HepG2 (cell line): ENCODE data around the gene LRRC4. TPM values are rescaled to one million over a fixed set of nuclear protein-coding genes. Genes with fewer than 3 reads are reported as not detected.

Experiments used
- CEBPB ChIP-seq: IDR thresholded peaks from 2 replicates; pipeline ENCODE4 v1.6.1; 2011; ENCODE audit warnings: low read depth, low read length, improper control_type of control experiment, borderline replicate concordance
- E2F2 ChIP-seq: sonication (generic); formaldehyde crosslinking; IDR thresholded peaks from 2 replicates; pipeline ENCODE4 v1.4.0; 2020; ENCODE audit warnings: missing genetic modification reagents, borderline replicate concordance
- IRF1 ChIP-seq: sonication (generic); formaldehyde crosslinking; IDR thresholded peaks from 2 replicates; pipeline ENCODE4 v1.4.0; 2020; ENCODE audit warnings: low read depth, mild to moderate bottlenecking, missing genetic modification reagents
- MATR3 ChIP-seq: sonication (generic); formaldehyde crosslinking; IDR thresholded peaks from 2 replicates; pipeline ENCODE4 v1.4.0; 2020; ENCODE audit warnings: missing genetic modification reagents
- ZNF589 ChIP-seq: sonication (generic); formaldehyde crosslinking; conservative IDR thresholded peaks from 2 replicates; pipeline ENCODE4 v1.8.0; 2022; ENCODE audit warnings: mild to moderate bottlenecking, moderate library complexity, missing genetic modification reagents
- ZNF619 ChIP-seq: sonication (generic); formaldehyde crosslinking; IDR thresholded peaks from 2 replicates; pipeline ENCODE4 v1.4.0; 2020; ENCODE audit warnings: mild to moderate bottlenecking, missing genetic modification reagents
- polyA plus RNA-seq, 8 experiments: library from polyadenylated mRNA; depleted of rRNA in 3 of 8; stranded (reverse) in 7 of 8; unstranded in 1 of 8; fragments of >200 nt; fragmentation: Illumina TruSeq in 4 of 8; extraction: Trizol in 4 of 8; gene quantifications; 2 replicates each; pipeline versions ENCODE4 v1.2.1 to v1.2.3, GENCODE V29; 2011 to 2016; ENCODE audit warnings: low read depth in 4 of 8, missing spikeins in 1 of 8, mixed read lengths in 1 of 8; ENCODE audit not compliant: insufficient read depth in 1 of 8
- total RNA-seq, 5 experiments: library from RNA; depleted of rRNA; stranded (reverse); fragments of >200 nt; fragmentation: Illumina TruSeq; extraction: Trizol; gene quantifications; 2 replicates each; pipeline ENCODE4 v1.2.3, GENCODE V29; 2016; ENCODE audit warnings: low read depth in 1 of 5
- TF ChIP-seq, protein P1 (sequence below): sonication (generic); formaldehyde crosslinking; IDR thresholded peaks from 2 replicates; pipeline ENCODE4 v1.5.0; 2020; ENCODE audit warnings: missing genetic modification reagents, mild to moderate bottlenecking, borderline replicate concordance
- TF ChIP-seq, protein P2 (sequence below): fragments of 450-650 bp; IDR thresholded peaks from 2 replicates; pipeline ENCODE4 v1.6.1; 2017; ENCODE audit warnings: mild to moderate bottlenecking

The LRRC4 gene
- total and polyA plus RNA-seq, 2 of the 13 experiments (the other 11 are each of a cell fraction or from before 2014, with no cell fraction given) = not detected

GRCh38 chr7:128073671-128074310, 42.6 kb upstream of the LRRC4 start (continued):
- TF ChIP-seq, protein P1, sequence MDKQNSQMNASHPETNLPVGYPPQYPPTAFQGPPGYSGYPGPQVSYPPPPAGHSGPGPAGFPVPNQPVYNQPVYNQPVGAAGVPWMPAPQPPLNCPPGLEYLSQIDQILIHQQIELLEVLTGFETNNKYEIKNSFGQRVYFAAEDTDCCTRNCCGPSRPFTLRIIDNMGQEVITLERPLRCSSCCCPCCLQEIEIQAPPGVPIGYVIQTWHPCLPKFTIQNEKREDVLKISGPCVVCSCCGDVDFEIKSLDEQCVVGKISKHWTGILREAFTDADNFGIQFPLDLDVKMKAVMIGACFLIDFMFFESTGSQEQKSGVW (CRISPR knock-in tag) = no peak
- TF ChIP-seq, protein P2, sequence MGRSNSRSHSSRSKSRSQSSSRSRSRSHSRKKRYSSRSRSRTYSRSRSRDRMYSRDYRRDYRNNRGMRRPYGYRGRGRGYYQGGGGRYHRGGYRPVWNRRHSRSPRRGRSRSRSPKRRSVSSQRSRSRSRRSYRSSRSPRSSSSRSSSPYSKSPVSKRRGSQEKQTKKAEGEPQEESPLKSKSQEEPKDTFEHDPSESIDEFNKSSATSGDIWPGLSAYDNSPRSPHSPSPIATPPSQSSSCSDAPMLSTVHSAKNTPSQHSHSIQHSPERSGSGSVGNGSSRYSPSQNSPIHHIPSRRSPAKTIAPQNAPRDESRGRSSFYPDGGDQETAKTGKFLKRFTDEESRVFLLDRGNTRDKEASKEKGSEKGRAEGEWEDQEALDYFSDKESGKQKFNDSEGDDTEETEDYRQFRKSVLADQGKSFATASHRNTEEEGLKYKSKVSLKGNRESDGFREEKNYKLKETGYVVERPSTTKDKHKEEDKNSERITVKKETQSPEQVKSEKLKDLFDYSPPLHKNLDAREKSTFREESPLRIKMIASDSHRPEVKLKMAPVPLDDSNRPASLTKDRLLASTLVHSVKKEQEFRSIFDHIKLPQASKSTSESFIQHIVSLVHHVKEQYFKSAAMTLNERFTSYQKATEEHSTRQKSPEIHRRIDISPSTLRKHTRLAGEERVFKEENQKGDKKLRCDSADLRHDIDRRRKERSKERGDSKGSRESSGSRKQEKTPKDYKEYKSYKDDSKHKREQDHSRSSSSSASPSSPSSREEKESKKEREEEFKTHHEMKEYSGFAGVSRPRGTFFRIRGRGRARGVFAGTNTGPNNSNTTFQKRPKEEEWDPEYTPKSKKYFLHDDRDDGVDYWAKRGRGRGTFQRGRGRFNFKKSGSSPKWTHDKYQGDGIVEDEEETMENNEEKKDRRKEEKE = no peak
- TF ChIP-seq MATR3 (CRISPR knock-in tag) = no peak
- TF ChIP-seq IRF1 (CRISPR knock-in tag) = no peak
- TF ChIP-seq ZNF589 = no peak
- no peak for TF ChIP-seq E2F2
- no peak for TF ChIP-seq ZNF619 (CRISPR knock-in tag)
- no peak for TF ChIP-seq CEBPB
